ENCODE results near the gene KTN1. TPM values are rescaled to one million over a fixed set of nuclear protein-coding genes. Genes with fewer than 3 reads are reported as not detected.
A peak's percentile ranks its signal among the peaks of the same experiment; 100 is the strongest.

The KTN1 gene
- total and polyA plus RNA-seq, 4 donors, result 57.1 to 152 (median 80.5) TPM

DNA sequence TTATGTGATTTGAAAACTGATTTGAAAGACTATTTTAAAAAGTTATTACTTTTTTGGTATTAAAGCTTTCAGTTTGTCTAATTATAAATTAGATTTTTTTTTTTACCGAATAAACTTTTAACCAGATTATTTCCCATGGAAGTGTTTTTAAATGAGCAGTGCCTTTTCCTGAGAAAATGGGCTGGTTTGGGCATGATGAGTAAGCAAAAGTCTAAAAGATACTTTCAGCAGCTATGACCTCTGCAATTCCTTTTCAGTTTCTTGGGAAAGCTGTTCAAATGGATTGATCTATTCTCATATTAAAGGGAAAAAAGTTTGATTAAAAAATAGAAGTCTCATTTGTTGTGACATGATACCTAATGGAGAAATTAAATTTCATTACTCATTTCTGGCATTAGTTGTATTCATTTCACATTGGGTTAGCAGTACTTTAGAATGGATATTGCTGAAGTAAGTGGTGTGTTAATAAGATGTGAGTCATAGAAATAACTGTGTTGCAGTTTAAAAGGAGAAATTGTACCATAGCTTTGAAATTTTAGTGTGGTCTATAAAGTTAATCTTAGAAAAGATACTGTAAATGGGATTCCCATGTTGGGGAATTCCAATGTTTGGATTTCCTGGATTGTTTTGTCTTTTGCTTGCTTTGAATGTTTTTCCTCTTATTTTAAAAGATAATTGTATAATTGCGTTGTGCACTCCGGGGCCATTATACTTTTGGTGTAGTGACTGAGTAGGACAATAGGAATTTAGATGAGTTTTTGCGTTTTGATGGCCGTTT is 21.0 kb downstream of the KTN1 start:
- TF ChIP-seq, protein P1, sequence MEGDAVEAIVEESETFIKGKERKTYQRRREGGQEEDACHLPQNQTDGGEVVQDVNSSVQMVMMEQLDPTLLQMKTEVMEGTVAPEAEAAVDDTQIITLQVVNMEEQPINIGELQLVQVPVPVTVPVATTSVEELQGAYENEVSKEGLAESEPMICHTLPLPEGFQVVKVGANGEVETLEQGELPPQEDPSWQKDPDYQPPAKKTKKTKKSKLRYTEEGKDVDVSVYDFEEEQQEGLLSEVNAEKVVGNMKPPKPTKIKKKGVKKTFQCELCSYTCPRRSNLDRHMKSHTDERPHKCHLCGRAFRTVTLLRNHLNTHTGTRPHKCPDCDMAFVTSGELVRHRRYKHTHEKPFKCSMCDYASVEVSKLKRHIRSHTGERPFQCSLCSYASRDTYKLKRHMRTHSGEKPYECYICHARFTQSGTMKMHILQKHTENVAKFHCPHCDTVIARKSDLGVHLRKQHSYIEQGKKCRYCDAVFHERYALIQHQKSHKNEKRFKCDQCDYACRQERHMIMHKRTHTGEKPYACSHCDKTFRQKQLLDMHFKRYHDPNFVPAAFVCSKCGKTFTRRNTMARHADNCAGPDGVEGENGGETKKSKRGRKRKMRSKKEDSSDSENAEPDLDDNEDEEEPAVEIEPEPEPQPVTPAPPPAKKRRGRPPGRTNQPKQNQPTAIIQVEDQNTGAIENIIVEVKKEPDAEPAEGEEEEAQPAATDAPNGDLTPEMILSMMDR (IDR thresholded peaks at IDR 0.05; ENCODE audit: control extremely low read depth, extremely low read depth), result no peak
- WGBS, 2 donors, result 79 to 90% methylated on average over 5 of the region's 5 CpGs
- H3K36me3 ChIP-seq (ENCODE audit: control insufficient read depth in 4 of 4, insufficient read depth in 4 of 4, low read length in 4 of 4), result peaks cover 0 to 3% (median 0%) of the 10 kb centered on the region in 4 donors

DNA sequence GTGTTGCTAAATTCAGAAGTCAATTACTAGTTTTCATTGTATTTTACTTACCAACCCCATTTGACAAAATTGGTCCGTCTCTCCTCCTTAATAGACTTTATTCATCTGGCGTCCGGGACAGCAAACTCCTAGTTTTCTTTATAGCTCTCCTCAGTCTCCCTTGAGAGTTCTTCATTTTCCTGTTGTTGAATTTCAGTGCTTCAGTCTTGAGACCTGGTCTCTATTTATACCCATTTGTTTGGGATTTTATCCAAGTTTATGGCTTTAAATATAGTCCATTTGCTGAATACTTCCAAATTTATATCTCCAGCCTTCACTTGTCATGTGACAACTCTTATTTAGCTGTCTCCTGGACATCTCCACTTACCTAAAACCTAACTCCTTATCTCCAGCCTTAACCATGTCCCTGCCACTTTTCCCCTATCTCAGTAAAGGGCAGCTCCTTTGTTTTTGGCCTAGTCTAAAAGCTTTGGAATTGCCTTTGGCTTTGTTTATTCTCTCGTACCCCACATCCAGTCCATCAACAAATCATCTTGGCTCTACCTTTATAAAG is 23.5 kb downstream of the KTN1 start:
- Histone ChIP-seq H3K4me1 (ENCODE audit: control insufficient read depth in 5 of 5, insufficient read depth in 5 of 5, low read length in 5 of 5) (peaks cover 0 to 24% (median 0%) of the 10 kb centered on the region in 5 donors), H3K9ac (ENCODE audit: insufficient read depth in 1 of 2, low read length in 2 of 2) (no peak overlapping the region), H3K4me3 (no peak overlapping the region), H3K27ac (ENCODE audit: low read depth in 1 of 2, low read length in 1 of 2) (peak overlapping the region in 1 of 2 donors; percentile 10), H3K36me3 (ENCODE audit: control insufficient read depth in 4 of 4, insufficient read depth in 4 of 4, low read length in 4 of 4) (no peaks in the 10 kb centered on the region), H3K27me3 (ENCODE audit: control insufficient read depth in 3 of 3, insufficient read depth in 3 of 3, low read length in 2 of 3) (no peaks in the 10 kb centered on the region), H3K9me3 (ENCODE audit: control insufficient read depth in 4 of 4, insufficient read depth in 3 of 4, low read length in 3 of 4) (peaks cover 0 to 3% (median 0%) of the 10 kb centered on the region in 4 donors)
- WGBS, 2 donors, result 91 to 95% methylated on average over 4 of the region's 4 CpGs
- no peak for DNase-seq
- no peak for ATAC-seq (ENCODE audit: insufficient read depth, low FRiP score)
- TF ChIP-seq, protein P1 (IDR thresholded peaks at IDR 0.05; ENCODE audit: control extremely low read depth, extremely low read depth), result no peak

More for the DNA sequence above, 21.0 kb downstream of the KTN1 start:
- H3K4me3 ChIP-seq, result no peak overlapping the region
- ATAC-seq (ENCODE audit: insufficient read depth, low FRiP score), result no peak
- no peaks in the 10 kb centered on the region for H3K27me3 ChIP-seq (ENCODE audit: control insufficient read depth in 3 of 3, insufficient read depth in 3 of 3, low read length in 2 of 3)
- no peak for DNase-seq
- H3K27ac ChIP-seq (ENCODE audit: low read depth in 1 of 2, low read length in 1 of 2), result no peak overlapping the region
- no peak overlapping the region for H3K9ac ChIP-seq (ENCODE audit: insufficient read depth in 1 of 2, low read length in 2 of 2)
- H3K9me3 ChIP-seq (ENCODE audit: control insufficient read depth in 4 of 4, insufficient read depth in 3 of 4, low read length in 3 of 4), result peaks cover 0 to 3% (median 0%) of the 10 kb centered on the region in 4 donors
- H3K4me1 ChIP-seq (ENCODE audit: control insufficient read depth in 5 of 5, insufficient read depth in 5 of 5, low read length in 5 of 5), result peaks cover 0 to 18% (median 0%) of the 10 kb centered on the region in 5 donors

DNA sequence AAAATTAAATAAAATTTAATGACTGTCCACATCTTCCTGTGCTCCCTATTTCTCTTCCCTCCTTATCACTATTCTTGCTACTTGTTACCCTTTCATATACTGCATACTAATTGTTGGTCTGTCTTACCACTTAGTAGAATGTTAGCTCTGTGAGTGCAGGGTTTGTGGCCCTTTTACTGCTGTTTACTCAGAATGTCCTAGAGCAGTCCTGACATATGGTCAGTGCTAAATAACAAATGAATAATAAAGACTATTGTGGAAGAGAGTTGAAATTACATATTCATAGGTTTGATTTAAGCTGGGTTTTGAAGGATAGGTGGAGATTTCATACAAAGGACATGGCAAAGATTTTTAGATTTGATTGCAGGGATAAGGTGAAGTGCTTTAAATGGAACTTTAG is 24.5 kb downstream of the KTN1 start:
- ATAC-seq (ENCODE audit: insufficient read depth, low FRiP score) (no peak), DNase-seq (no peak)
- Histone ChIP-seq H3K4me3 (no peak overlapping the region), H3K4me1 (ENCODE audit: control insufficient read depth in 5 of 5, insufficient read depth in 5 of 5, low read length in 5 of 5) (peaks cover 0 to 29% (median under 1%) of the 10 kb centered on the region in 5 donors), H3K27me3 (ENCODE audit: control insufficient read depth in 3 of 3, insufficient read depth in 3 of 3, low read length in 2 of 3) (no peaks in the 10 kb centered on the region), H3K9ac (ENCODE audit: insufficient read depth in 1 of 2, low read length in 2 of 2) (no peak overlapping the region), H3K27ac (ENCODE audit: low read depth in 1 of 2, low read length in 1 of 2) (no peak overlapping the region), H3K9me3 (ENCODE audit: control insufficient read depth in 4 of 4, insufficient read depth in 3 of 4, low read length in 3 of 4) (no peaks in the 10 kb centered on the region), H3K36me3 (ENCODE audit: control insufficient read depth in 4 of 4, insufficient read depth in 4 of 4, low read length in 4 of 4) (peaks cover 0 to 2% (median 0%) of the 10 kb centered on the region in 4 donors)
- TF ChIP-seq, protein P1 (IDR thresholded peaks at IDR 0.05; ENCODE audit: control extremely low read depth, extremely low read depth), result no peak
